GM19467 (cell line): ENCODE measurements around the gene PLEKHS1.
A peak's percentile ranks its signal among the peaks of the same experiment; 100 is the strongest.

Experiments
- ATAC-seq: cut with Tn5 transposase; IDR thresholded peaks from one replicate; pipeline ENCODE4 v1.9.1; 2021; ENCODE audit warnings: mild to moderate bottlenecking, moderate library complexity; ENCODE audit not compliant: unreplicated experiment

Gene PLEKHS1

DNA sequence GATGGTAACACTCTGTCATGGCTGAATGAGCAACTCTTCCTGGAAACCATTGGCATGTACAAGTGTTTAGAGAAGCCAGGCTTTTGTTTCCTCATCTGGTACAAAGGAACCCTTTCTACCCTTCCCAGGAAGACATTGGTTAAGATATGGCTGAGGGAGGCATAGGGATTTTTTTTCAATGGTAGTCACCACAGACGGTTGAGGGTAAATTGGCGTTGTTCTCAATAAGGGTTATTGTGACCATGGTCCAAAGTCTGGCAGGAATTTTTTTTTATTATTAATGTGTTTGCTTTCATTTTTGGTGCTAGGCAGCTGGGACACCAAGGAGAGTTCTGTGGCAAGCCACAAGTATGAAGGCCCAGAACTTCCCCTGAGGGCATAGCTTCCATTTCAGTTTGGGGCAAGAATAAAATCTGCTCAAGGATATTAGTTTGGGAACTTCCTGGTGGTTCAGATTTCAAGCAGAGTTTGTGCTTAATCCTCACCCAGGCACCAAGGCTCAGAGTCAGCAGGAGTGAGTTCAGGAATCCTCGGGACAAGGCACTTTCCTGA is at the start of gene PLEKHS1:
Gene PLEKHS1 (plus strand): TSS at position 502 of the 552 bp plus-strand sequence. CDS start 3,596 bp downstream, outside the sequence.
- no peak for ATAC-seq

DNA sequence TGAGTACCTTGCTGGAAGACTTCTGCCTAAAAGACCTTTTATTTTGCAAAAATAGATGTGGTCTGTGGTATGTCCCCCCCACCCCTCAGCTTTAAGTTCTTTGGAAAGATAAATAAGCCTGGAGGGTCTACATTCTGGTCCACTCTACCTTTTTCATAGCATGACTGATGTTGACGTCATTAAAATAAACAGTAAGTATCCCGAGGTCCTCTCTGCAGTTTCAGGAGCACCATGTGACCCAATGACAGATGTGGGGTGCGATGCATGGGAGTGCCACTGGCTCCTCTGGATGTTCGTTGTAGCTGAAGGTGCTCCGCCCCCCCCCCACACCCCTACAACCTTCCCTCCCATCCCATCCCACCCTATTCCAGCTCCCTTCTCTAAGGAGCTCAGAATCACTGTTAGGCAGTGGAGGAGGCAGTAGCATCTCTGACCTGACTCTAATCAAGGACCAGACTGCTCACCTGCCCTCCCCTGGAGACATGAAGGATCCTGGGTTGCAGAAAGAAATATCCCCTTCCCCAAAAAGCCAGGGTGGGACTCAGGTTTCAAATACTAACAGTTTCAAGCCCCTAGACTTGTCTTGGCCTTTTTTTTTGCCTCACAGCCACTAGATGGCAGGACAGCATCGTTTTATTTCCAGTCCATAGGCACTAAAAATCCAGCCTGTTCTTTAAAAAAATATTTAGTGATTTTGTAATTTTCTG is 46.7 kb upstream of the PLEKHS1 start:
- ATAC-seq = no peak

DNA sequence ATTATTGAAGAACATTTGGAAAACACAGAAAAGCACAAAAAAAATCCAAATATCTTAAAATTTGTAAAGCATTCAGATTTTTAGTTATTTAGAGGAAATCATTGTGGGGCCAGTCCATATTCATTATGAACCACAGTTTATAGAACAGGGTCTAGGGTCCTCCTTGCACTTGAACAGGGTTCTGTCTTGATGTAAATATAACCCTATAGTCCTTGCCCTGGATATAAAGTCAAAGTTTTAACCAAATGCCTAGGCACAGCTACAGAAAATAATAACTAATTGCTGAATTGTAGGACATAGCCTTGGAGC is 46.2 kb upstream of the PLEKHS1 start:
- ATAC-seq = no peak

DNA sequence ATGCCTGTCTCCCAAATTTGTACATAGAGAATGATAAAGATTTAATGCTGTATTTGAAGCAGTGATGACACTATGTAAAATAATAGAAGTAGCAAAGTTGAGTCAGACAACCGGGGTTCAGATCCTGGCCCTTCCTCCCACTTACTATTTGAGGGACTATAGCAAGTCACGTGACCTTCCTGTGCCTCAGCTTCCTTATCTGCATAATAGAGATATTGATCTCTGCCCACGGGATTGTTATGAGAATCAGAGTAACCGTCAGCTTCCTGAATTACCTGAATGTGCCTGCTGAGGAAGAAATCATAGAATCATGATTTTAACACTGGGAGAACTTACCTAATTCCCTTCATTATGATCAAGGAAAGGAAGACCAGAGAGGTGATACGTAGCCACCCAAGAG is 44.9 kb upstream of the PLEKHS1 start:
- no peak for ATAC-seq

DNA sequence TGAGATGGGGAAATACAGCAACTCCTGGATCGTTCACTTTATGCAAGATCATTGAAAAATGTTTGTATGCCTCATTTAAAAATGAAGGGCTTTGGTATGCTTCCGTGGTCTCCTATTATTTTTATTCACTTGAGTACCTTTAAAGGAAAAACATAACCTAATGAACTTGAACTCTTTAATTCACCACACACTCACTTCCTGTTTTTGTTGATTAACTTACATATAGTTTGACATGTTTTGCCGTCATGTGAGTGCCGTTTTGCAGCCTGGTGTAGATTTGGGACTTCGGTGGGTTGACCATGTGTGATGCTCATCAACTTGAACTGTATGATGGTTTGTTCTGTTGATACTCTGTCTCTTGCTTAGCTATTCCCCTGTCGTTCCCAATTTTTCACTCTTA is 42.8 kb upstream of the PLEKHS1 start:
- no peak for ATAC-seq

DNA sequence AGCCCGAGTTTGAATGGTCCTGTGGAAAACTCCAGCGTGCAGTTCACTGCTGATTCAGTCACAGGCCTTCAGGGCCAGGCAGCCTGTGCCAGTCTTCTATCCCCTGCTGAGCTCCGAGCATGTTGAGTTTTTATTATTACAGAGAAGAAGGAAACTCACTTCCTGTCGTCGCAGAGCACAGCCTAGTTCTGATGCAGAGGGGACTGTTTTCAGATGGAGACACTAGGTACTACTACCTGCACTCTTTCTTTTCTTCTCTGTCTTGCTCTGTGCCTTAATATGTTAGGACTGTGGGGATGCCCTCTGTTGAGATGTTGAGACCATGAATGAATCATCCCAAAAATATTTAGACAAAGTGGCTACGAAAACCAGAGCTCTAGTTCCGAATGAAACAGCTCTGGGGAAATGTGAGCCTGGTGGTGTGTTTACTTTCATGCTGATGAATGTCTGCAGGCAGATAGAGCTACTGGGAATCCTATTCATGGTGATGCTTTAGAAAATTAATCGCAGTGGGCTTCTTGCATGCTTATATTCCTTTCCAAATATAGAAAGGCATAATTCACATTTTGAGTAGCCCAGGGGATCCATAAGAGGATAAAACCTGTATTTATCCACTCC is 42.2 kb upstream of the PLEKHS1 start:
- ATAC-seq = no peak

DNA sequence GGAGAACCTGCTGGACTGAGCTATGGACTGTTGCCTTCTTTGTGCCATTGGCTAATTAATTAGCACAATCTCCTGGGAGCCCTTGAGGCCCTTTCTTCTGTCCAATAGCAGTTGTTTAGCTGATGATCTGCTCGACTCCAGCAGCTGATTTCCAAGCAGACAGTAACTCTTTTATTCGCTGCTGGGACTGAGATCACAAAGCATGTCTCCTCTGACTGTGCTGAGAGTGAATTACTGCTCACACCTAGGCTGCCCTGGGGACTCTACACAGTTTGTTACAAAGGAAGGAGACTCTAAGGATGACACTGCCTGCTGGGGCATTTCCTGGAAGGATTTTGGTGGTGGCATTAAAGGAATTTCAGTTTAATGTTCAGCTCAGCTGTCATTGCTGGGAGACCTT is 40.3 kb upstream of the PLEKHS1 start:
- ATAC-seq = no peak

DNA sequence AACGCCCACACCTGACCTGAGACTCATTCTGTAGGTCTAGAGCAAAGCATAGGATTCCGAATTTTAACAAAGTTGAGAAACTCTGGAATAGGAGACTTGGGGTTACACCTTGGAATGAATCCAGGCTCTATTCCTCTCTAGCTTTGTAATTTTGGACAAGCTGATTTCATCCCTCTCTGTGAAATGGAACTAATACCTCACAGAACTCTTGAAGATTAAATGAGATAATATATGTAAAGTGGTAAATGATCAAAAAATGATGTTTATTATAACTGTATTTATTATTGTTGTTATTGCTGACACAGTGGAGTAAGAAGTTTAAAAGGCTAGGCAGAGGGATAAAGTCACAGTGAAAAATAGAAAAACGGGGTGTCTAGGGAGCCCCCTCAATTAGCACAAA is 39.5 kb upstream of the PLEKHS1 start:
- no peak for ATAC-seq

DNA sequence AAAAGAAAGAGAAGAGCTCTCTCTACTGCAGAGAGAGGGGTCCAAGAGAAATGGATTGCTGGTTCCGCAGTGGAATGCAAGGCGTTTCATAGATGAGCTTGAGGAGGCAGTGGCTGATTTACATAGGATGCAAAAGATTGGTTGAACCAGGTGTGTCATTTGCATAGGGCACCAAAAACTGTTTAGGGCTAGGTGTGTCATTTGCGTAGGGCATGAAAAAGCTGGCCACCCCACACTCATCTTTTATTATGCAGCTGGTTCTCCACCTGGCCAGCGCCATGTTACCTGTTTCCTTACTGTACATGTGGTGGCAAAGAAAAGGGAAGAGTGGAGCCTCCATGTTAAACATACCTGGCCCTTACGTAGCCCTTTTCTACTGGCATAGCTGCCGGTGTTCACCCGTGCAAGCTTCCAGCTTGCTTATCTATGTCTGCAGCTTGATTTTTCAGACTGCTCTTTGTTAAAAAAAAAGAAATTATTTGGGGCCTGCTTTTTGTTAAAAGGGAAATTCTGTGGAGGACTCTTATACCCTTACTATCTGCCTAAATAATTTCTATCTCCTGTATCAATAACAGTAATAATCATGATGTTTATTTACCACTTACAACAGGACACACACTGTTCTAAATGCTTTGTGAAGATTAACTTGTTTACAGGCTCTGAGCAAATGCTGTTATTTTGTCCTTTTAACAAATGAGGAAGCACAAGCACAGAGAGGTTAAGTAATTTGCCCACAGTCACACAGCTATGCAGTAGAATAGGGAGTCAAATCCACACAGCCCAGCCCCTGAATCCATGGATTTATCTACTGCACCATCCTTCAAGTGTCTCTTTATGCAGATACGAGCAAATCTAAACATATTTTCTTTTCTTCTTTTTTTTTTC is 38.5 kb upstream of the PLEKHS1 start:
- ATAC-seq = no peak

DNA sequence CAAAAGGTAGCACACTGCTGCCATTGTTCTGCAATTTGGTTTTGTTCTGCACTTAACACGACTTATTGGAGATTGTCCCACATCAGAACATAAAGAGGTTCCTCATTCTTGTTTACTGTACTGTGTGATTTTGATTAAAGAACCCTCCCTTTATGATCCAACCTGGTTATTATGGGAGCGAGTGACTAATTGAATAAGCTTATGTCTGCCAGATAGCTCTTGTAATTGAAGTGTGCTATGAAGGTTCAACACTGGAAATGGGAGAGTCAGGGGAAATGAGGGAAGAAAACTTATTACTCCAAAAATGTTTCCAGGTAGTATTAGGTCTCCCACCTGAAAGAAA is 37.9 kb upstream of the PLEKHS1 start:
- no peak for ATAC-seq

DNA sequence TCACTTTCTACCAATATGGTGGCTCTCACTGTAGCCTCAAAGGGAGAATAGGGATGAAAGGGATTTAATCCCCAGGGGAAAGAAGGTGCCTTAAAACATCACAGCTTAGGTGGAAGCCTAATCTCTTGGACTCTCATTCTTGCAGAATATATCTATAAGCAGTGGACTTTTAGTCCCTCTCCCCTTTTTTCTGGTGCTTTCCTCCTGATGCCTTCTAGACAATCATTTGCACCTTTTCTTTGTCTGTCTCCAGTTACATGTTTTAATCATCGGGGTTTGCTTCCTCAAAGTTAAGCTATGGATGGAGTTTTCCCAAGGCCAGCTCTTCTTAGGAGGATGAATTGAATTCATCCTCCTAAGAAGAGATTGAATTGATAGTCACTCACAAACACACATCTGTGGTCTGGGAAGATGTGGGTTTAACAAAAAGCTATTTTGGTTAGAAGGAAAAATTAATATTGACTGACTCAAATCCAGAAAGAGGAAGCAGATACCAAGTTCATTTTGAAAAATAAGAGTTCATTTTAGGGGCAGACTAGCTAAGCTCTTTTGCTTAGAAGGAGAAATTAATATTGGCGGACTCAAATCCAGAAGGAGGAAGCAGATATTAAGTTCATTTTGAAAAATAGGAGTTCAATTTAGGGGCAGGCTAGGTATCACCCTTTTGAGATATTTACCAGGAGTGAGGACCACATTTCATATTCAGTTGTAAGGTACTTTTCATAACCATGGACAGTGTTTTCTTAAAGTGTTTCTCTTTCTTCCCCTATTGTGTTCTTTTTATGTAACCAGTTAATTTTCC is 35.2 kb upstream of the PLEKHS1 start:
- no peak for ATAC-seq

DNA sequence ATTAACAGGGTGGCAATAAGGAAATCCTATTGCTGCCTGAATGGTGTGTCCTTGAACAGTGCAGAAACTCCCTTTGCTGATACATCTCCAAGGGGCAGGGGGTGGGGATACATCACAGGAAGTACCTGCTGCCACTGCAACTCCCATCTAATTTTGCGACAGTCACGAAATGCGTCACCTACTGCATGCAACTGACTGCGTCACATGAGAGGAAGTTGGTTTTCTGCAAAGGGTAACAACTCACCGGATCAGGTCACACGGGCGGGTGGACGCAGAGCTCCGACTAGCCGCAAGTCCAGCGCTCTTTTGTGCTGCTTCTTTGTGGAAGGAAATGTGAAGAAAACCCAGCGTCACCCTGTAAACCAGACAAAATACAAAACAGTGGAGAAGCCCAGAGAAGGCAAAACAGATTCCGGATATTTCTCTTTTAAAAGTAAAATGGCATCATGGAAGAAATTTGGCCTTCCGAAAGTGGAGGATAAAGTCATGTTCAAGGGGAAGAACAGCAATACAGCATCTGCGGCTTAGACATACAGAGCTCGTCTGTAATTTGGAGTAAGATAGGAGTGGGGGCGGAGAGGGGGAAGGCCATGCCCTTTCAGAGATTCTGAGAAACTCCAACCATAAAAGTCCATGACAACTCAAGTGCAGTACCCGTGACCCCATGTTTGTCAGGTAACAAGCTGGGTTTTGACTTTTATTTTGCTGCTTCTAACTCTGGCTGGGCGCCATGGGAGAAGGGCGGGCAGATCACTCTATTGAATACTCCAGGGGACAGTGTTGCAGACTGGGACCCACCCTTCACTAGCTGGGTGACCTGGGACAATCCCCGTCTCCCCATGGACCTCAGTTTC is 32.3 kb upstream of the PLEKHS1 start:
- no peak for ATAC-seq

DNA sequence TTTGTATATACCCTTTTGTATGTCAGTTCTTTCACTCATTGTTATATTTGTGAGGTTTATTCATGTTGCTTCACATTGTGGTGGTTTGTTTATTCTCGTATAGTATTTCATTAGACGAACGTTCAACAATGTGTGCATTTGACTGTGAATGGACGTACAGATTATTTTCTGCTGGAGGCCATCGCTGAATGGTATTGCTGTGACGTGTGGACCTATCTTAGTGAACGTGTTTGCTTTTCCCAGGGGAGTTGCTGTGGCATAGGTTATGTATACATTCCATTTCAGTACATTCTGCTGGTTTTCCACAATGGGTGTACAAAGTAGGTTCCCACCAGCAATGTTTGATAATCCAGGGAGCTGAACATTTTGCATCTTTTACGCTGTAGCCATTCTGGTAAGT is 31.1 kb upstream of the PLEKHS1 start:
- no peak for ATAC-seq

DNA sequence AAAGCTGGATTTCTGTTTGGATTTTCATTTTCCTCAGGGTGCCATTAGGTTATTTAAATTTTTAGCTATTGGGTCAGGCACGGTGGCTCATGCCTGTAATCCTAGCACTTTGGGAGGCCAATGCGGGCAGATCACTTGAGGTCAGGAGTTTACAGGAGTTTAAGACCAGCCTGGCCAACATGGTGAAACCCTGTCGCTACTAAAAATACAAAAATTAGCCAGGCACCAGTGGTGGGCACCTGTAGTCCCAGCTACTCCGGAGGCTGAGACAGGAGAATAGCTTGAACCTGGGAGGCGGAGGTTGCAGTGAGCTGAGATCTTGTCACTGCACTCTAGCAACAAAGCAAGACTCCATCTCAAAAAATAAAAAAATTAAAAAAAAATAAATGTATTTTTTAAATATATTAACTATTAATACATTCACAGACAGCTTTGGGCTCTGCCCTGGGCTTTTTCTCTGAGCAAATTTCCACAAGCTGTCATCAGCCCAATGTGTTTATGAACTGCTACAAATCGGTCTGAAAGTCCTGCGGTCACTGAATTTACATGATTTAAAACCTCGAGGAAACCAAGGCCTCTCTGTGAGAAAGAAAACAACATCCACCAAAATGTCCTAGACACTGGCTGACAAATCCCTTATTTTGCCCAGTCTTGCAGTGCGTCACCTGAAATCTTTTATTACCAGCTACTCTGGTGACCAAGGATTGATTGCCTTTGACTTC is 19.2 kb upstream of the PLEKHS1 start:
- ATAC-seq = no peak

DNA sequence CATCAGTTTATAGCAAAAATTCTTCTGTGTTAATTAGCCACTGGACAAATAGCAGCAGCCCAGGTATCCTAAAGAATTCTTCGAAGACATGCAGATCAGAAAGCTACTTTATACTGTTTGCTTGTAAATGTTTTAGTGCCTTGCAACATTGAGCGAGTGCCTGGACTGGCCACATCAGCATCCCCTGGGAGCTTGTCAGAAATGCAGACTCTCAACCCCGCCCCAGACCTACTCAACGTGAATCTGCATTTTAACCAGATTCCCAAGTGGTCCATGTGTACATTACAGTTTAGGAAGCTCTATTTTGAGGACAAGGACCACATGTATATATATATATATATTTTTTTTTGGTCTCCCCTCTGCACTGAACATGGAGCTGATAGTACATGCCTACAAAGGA is 18.5 kb upstream of the PLEKHS1 start:
- ATAC-seq = no peak

DNA sequence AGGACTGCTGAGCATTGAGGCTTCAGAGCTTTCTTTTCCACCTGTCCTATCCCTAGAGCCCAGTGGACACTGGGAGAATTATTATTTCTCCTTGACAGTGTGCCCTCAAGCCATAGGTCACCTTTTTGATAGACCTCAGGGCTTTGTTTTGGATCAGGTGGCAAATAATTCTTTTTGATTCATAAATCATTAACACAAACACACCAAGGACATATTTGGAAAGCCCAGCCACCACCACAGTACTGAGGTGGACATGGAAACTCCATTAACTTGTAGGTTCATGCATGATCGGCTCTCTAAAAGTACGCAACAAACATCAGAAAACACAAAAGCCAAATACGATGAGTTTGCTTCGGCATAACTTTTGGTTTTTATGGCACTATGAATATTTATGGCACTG is 17.8 kb upstream of the PLEKHS1 start:
- ATAC-seq = no peak

DNA sequence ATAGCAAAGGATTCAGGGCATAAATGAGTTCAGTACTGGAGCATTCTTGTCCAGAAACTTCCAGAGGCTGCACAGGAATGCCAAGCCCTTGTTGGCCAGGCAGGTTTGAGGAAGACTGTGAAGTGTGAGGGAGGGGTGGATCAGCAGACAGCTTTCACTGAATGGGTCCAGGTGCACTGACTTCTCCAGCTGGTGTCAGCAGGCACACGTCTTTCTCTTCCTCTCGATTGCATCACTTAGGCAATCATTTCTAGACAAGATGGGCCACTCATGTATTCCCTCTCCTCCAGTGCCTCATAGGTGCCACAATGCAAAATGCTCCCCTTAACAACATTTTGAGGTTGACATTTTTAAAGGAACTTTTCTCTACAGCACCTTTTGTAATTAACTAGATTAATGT is 15.6 kb upstream of the PLEKHS1 start:
- ATAC-seq = peak; percentile 85

DNA sequence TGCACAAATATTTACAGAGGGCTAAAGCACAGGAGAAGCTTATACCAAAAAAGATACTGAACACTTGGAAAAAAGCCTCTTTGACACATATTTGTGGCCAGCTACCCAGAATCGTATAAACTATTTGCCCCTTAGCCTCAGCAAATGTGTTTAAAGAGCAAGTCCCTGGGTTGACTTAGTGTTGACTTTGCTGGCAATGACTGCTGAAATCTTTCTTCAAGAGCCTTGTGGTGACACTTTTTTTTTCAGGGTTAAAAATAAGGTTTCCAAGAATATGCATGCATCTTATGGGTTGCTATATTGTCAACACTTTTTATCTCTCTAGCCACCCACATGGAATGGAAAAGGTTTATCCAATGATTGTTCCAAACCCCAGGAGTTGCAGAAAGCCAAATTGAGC is 14.9 kb upstream of the PLEKHS1 start:
- ATAC-seq = no peak

DNA sequence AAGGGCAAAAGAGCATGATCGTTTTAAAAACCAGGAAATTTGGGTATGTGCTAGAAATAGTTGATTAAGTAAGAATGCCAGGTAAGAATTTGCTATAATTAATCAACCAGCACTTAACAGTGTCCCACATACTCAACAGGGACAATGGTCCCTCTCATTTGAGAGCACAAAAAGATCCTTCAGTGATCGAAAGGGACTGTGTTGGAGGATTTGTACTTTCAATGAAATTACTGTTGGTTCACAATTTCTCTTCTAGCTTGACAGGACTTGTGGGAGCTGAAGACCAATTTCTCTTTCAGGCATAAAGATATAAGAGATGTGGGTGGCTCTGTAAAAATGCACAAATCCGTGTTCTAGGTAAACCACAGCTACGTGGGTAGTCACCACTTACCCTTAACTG is 12.5 kb upstream of the PLEKHS1 start:
- ATAC-seq = no peak

DNA sequence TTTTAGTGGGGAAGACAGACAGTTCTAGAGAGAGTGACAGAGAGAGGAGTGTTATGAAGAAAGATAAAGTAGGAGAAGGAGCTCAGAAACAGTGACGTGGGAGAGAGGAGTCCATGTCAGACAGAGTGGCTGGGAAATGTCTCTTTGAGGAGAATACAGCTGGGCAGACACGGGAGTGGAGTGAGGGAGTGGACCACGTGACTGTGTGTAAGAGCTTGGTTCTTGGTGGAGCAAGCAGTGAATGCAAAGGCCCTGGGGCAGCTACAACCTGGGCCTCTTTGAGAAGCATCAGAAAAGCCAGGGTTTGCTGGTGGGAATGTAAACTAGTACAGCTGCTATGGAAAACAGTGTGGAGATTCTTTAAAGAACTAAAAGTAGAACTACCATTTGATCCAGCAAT is 11.9 kb upstream of the PLEKHS1 start:
- no peak for ATAC-seq
